ENCODE results near the gene LITAFD.
"Not testable (repeated sequence)": the region's sequence is repeated elsewhere in the genome, so short reads cannot be mapped to it uniquely, and the experiment has no call there.

LITAFD gene

GRCh38 chr16:8872967-8873865, 8.9 kb upstream of the LITAFD start:
- no peak for DNase-seq

- not testable (repeated sequence) for DNase-seq
Observed at GRCh38 chr16:8873866-8874195, 8.3 kb upstream of the LITAFD start.

- DNase-seq: no peak
Observed at GRCh38 chr16:8874388-8874787, 7.8 kb upstream of the LITAFD start.

- not testable (repeated sequence) for DNase-seq
Observed at GRCh38 chr16:8875317-8875716, 6.8 kb upstream of the LITAFD start.

- no peak for DNase-seq
Observed at GRCh38 chr16:8877894-8878522, 4.1 kb upstream of the LITAFD start.

GRCh38 chr16:8878523-8878911, 3.6 kb upstream of the LITAFD start:
- peak; percentile 87 for DNase-seq

- no peak for DNase-seq
Observed at GRCh38 chr16:8880839-8881510, 1.2 kb upstream of the LITAFD start.

- no peak for DNase-seq
Observed at GRCh38 chr16:8882725-8883377, 700 bp downstream of the LITAFD start.

- DNase-seq: no peak
Observed at GRCh38 chr16:8885674-8886592, 3.8 kb downstream of the LITAFD start.

- no peak for DNase-seq
Observed at GRCh38 chr16:8886593-8887430, 4.7 kb downstream of the LITAFD start.

GRCh38 chr16:8887431-8887765, 5.2 kb downstream of the LITAFD start:
- DNase-seq: no peak

- peak; percentile 60 for DNase-seq
Observed at GRCh38 chr16:8887952-8888560, 5.9 kb downstream of the LITAFD start.

- DNase-seq: no peak
Observed at GRCh38 chr16:8888951-8889892, 7.1 kb downstream of the LITAFD start.

GRCh38 chr16:8889893-8890548, 7.9 kb downstream of the LITAFD start:
- no peak for DNase-seq

GRCh38 chr16:8890549-8890921, 8.4 kb downstream of the LITAFD start:
- DNase-seq: no peak

GRCh38 chr16:8892101-8892575, 10.0 kb downstream of the LITAFD start:
- no peak for DNase-seq

GRCh38 chr16:8893426-8893825, 11.3 kb downstream of the LITAFD start:
- no peak for DNase-seq

GRCh38 chr16:8893976-8894690, 12.0 kb downstream of the LITAFD start:
- DNase-seq: no peak
